Raji (cell line): ENCODE data around the gene IFNGR2.

ENCODE experiments used
- POLR2A ChIP-seq: IDR thresholded peaks from 2 replicates; pipeline ENCODE4 v1.6.1; 2011; ENCODE audit warnings: low read depth, low read length, control low read depth; ENCODE audit not compliant: insufficient read depth

IFNGR2 gene

DNA sequence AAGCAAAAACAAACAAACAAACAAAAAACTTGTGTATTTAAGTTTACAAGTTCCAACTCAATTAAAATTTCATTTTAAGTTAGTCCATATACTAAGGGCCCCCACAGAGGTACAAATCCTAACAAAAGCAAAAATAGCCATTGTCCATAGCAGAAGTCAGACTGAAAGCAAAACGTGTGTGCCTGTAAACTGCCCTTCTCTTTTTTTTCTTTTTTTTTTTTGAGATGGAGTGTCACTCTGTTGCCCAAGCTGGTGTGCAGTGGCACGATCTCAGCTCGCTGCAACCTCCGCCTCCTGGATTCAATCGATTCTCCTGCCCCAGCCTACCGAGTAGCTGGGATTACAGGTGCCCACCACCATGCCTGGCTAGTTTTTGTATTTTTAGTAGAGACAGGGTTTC, 11.6 kb upstream of the IFNGR2 start:
- no peak for TF ChIP-seq POLR2A

DNA sequence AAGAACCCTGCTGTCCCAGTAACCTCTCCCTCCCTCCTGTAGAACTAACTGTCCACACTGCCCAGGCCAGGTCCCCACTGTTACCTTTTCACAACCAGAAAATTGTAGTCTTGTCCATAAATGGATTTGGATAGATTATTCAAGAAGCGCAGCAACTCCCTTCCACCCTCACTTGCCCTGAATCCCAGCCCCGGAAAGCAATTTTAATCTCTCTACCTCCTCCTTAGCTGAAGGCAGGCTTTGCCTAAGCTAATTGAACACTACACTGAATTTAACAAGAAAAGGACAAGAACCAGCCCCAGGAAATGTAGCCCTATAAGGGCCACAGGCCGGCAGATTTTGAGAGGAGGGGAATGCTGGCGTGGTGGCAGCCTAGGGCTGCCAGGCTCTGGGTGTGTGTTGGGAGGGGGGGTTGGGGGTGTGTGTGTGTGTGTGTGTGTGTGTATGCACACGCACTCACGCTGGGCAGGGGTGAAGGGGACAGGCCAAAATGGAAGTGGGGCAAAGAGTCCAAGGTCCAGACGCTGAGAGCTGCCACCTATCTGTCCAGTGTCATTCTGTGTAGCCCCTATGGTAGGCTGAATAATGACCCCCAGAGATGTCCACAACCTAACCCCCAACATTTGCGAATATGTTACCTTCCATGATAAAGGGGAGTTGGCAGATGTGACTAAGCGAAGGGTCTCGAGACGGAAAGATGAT, 10.8 kb upstream of the IFNGR2 start:
- TF ChIP-seq POLR2A: no peak

DNA sequence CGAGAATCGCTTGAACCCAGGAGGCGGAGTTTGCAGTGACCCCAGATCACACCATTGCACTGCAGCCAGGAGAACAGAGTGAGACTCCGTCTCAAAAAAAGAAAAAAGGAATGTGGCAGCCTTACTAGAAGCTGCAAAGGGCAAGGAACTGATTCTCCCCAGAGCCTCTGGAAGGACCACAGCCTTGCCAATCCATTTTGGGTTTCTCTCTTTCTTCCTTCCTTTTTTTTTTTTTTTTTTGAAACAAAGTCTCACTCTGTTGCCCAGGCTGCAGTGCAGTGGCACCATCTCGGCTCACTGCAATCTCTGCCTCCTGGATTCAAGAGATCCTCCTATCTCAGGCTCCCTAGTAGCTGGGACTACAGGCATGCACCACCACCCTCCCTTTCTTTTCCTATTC, 9.9 kb upstream of the IFNGR2 start:
- TF ChIP-seq POLR2A: no peak

DNA sequence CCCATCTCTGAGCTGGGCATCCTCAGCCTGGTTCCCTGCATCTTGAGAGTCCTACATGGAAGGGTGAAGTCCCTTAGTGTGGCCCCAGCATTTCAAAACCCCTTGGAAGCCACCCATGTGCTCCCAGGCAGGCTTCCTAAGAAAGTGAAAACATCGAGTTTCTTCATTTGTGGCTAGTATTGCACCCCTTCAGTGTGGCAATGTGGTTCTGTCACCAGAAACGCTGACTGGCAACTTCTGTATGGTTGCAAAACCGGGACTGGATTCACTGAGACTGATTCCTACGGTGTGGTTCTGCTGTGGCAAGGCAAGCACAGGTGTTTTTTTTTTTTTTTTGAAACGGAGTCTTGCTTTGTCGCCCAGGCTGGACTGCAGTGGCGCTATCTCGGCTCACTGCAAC, 9.0 kb upstream of the IFNGR2 start:
- no peak for TF ChIP-seq POLR2A

DNA sequence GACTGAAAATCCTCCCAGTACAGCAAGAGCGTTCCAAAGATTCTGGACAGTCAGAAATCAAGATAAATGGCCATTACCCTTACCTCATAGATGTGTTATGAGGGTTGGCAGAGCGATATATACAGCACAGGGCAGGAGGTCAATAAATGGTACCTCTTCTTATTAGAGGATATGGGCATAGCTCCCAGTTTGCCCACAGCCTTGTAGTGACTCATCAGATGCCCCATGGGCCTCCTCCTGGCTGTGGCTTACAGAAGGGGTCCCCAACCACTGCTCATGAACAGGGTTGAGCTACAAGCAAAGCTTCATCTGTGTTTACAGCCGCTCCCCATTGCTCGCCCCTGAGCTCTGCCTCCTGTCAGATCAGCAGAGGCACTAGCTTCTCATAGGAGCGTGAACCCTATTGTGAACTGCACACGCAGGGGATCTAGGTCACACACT, 7.3 kb upstream of the IFNGR2 start:
- TF ChIP-seq POLR2A: no peak

DNA sequence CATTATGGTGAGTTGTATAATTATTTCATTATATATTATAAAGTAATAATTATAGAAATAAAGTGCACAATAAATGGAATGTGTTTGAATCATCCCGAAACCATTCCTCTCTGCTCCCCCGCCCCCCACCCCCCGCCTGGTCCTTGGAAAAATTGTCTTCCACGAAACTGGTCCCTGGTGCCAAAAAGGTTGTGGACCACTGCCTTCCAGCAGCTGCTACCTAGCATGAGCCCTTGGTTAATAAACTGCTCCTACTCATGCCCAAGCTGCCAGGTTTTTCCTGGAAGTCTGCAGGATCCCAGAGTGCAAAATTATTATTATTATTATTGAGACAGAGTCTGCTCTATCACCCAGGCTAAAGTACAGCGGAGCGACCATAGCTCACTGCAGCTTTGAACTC, 6.8 kb upstream of the IFNGR2 start:
- no peak for TF ChIP-seq POLR2A

DNA sequence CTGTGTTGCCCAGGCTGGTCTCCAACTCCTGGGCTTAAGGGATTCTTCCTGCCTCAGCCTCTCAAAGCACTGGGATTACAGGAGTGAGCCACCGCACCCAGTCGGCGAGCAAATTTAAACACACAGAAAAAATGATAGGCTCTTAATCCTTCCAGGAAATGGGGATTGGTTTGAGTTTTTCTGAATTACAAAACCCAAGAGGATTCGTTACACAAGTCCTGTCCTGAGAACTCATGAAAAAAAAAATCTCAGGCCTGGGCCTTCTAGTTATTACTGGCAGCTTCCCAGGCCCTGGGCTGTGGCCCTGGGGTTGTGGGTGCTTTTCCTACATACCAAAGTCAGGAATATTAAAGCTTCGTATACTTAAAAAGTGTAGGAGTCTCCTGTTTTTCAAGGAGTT, 6.3 kb upstream of the IFNGR2 start:
- TF ChIP-seq POLR2A: no peak

DNA sequence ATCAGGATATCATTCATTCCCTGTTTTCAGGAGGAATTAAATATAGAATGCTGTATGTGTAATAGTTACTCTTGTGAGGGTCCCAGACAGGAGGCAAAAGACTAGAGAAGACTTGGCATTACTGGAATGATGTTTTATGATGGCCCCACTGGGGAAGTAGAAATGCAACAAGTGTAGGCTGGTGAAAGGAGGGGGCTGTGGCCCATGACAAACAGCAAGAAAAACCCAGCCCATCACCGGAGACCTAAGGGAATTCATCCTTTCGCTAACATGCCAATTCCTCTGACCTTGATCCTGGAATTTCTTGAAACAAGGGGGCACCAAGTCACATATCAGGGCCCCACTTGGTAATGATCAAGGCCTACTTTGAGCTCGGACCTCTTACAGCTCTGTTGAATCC, 5.5 kb upstream of the IFNGR2 start:
- TF ChIP-seq POLR2A: no peak

DNA sequence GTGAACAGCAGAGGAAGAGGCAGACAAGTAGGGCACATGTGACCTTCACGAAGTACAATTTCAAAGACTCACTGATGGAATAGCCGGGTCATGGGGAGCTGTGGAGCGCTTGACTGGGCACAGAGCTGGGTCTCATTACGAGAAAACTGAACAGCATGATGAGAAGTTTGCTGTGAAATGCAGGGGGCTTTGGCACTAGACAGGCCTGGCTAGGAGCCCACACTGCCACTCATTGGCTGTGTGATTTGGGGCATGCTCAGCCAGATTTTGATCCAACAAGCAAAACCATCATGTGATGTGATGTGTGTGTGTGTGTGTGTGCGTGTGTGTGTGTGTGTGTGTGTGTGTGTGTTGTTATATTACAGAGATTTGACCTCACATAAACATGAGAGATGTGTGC, 4.9 kb upstream of the IFNGR2 start:
- TF ChIP-seq POLR2A: no peak

DNA sequence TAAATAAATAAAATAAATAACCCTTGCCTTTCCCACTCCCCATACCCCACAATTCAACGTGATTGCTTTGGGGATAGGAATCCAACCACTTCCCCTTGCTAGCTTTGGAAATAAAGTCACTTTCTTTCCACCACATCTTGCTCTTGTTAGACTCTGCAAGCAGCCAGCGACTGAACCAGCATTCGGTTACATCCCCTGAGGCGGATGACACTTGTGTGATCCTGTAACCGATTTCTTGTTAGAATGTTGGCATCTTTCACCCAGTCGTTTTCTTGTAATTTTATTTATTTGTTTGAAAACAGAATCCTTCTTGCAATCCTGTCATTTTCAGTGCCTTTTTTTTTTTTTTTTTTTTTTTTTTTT, 1.6 kb upstream of the IFNGR2 start:
- no peak for TF ChIP-seq POLR2A

DNA sequence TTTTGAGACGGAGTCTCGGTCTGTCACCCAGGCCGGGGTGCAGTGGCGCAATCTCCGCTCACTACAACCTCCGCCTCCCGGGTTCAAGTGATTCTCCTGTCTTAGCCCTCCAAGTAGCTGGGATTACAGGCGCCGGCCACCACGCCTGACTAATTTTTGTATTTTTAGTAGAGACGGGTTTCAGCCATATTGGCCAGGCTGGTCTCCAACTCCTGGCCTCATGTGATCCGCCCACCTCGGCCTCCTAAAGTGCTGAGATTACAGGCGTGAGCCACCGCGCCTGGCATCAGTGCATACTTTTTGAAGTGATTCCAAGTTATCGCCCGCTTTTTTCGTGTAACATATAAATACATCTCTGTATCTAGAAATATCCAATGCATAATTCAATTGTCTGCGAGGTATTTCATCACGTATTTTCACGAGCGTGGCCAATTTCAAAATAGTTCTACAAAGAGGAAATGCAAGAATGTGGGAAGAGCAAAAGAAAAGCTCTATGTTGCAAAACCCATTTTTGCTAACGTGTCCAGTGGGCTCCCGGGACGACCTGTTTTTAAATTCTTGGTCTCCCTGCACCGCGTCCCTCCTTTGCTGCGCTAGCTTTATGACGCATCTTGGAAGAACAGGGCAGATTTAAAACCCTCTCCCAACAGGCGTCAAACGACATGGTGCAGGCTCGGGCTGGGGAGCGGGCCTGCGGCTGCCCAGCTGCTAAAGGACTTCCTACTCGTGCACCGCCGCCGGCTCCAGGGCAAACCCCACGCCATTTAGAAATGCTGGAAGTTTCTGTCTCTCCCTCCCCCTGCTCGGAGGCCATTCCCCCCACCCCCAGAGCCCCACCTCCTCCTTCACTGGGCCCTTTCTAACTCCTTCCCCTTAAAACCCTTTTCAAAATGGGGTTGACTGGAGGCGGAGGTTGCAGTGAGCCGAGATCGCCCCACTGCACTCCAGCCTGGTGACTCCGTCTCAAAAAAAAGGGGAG, 923 bp upstream of the IFNGR2 start:
- no peak for TF ChIP-seq POLR2A

DNA sequence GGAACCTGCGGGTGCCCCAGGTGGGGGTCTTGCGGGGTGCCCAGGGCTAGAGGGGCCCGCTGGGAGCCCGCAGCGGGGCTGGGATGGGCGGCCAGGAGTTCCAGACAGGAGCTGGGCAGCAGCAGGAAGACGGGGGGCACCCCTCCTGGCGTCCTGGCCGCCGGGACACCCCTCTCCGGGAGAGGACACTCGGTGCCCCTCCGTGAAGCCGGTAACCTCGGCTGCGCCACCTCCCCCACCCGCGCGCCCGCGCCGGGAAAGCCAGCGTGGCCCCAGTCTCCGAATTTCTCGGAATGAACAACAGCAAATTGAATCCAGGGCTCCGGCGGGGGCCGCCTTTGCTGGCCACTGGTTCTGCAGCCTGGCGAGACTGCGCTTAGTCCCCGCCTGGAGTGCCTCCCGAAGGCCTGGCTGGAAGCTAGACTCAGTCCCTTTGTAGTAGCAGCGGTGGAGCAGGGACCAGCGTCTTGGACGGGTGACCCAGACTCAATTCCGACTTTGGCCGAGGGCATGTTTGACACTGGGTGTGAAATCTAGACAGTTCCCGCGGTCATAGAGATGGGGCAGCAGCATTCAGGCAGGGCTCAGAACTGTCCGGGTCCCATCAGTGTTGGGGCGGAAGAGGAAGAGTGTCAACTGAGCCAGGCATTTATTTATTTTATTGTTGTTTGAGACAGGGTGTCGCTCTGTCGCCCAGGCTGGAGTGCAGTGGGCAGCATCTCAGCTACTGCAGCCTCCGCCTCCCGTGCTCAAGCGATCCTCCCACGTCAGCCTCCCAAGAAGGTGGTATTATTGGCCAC, 773 bp downstream of the IFNGR2 start:
- TF ChIP-seq POLR2A: peak; percentile 70

DNA sequence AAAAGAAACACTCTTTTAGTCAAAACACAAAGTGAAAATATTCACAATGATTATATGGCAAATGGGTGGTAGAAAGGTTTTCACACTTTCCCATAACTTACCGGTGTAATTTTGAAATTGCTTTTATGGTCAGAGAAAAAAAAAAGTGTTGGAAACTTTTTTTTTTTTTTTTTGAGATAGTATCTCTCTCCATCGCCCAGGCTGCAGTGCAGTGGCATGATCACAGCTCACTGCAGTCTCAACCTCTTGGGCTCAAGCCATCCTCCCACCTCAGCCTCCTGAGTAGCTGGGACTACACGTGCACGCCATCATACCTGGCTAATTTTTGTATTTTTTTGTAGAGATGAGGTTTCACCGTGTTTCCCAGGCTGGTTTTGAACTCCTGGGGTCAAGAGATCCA, 3.3 kb downstream of the IFNGR2 start:
- no peak for TF ChIP-seq POLR2A

DNA sequence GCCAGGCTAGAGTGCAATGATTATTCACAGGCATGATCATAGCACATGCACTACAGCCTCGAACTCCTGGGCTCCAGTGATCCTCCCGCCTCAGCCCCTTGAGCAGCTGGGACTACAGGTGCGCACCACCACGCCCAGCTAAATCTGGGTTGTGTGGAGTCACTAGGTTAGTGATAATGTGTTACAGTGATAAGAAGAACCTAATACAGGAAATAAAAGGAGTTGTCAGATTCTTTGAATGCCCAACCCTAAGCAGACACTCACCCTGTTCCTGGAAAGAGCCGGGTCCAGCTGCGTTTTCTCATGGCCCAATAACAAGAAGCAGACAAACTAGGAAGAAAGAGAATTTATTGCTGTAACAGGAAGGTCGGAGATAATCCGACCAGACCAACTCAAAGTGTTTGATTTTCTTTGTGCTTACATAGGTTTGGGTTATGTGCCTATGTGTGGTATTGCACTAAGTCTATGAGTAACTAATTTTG, 8.8 kb downstream of the IFNGR2 start:
- no peak for TF ChIP-seq POLR2A

DNA sequence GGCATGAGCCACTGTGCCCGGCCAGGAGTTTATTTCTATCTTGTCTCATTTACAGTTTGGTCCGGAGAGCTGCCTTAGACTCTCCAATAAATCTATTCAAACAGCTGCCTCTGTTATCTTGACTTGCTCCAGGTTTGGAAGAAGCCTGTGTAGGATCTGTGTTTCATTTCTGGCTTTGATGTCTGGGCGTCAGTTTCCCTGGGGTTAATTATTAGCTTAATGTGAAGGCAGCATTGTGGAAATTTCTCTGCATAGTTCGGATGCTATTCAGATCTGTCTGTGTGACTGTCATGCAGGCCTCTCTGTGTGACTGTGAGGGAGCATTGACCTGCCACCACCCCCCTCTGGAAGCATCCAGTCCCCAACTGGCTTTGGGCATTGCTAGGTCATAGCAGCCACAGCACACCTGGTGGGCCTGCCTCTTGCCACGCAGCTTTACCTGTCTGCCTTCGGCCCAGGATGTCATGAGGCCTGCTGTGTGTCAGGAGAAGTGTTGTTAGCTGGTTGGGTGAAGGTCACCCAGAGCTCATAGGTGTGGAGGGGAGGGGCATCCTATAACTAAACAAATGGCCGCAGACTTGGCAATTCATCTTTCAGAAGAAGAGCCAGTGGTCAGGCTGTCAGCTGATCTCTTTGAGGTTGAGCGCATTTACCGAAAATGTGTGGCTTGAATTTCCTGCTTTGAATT, 9.8 kb downstream of the IFNGR2 start:
- no peak for TF ChIP-seq POLR2A
